H9 (cell line): Measurements from ENCODE around the gene GYG1. TPM values are rescaled to one million over a fixed set of nuclear protein-coding genes. Genes with fewer than 3 reads are reported as not detected.

ENCODE experiments used
- DNase-seq: peaks from one replicate; pipeline ENCODE4 v3.0.0-alpha.2; 2017
- H2AFZ ChIP-seq: one replicate; pipeline ENCODE4 v1.6.1; 2013; ENCODE audit warnings: mild to moderate bottlenecking, low read length, control low read depth, moderate library complexity
- H2AK5ac ChIP-seq: 2 replicates; pipeline ENCODE4 v1.6.1; 2013; ENCODE audit warnings: low read length, control low read depth, mixed read lengths; ENCODE audit not compliant: insufficient read length
- H2BK120ac ChIP-seq: one replicate; pipeline ENCODE4 v1.6.1; 2013; ENCODE audit warnings: low read depth, mild to moderate bottlenecking, low read length, control low read depth, inconsistent platforms; ENCODE audit not compliant: poor library complexity, severe bottlenecking
- H2BK12ac ChIP-seq: 2 replicates; pipeline ENCODE4 v1.6.1; 2013; ENCODE audit warnings: low read length, control low read depth, mixed read lengths, low read depth; ENCODE audit not compliant: insufficient read length
- H2BK15ac ChIP-seq: 2 replicates; pipeline ENCODE4 v1.6.1; 2013; ENCODE audit warnings: low read depth, low read length, control low read depth
- H2BK20ac ChIP-seq: one replicate; pipeline ENCODE4 v1.6.1; 2013; ENCODE audit warnings: low read depth, mild to moderate bottlenecking, low read length, control low read depth, inconsistent platforms; ENCODE audit not compliant: poor library complexity, severe bottlenecking
- H2BK5ac ChIP-seq: 2 replicates; pipeline ENCODE4 v1.6.1; 2013; ENCODE audit warnings: low read length, control low read depth, mixed read lengths; ENCODE audit not compliant: insufficient read length
- H3K14ac ChIP-seq: 2 replicates; pipeline ENCODE4 v1.6.1; 2013; ENCODE audit warnings: low read length, control low read depth; ENCODE audit not compliant: insufficient read depth
- H3K18ac ChIP-seq: 2 replicates; pipeline ENCODE4 v1.6.1; 2013; ENCODE audit warnings: low read depth, mild to moderate bottlenecking, mixed read lengths, low read length, control low read depth; ENCODE audit not compliant: insufficient read length
- H3K23ac ChIP-seq: 2 replicates; pipeline ENCODE4 v1.6.1; 2013; ENCODE audit warnings: low read length, control low read depth, mixed read lengths, low read depth; ENCODE audit not compliant: insufficient read length
- H3K23me2 ChIP-seq: 2 replicates; pipeline ENCODE4 v1.6.1; 2013; ENCODE audit warnings: low read depth, mild to moderate bottlenecking, mixed read lengths, low read length, control low read depth; ENCODE audit not compliant: insufficient read length, poor library complexity, severe bottlenecking
- H3K27ac ChIP-seq: 2 replicates; pipeline ENCODE4 v1.5.1; 2013; ENCODE audit warnings: low read length, control low read depth, mixed read lengths, low read depth; ENCODE audit not compliant: insufficient read length
- H3K27me3 ChIP-seq: 2 replicates; pipeline ENCODE4 v1.6.1; 2013; ENCODE audit warnings: low read length, control low read depth, inconsistent platforms; ENCODE audit not compliant: insufficient read depth
- H3K4ac ChIP-seq: 2 replicates; pipeline ENCODE4 v1.6.1; 2013; ENCODE audit warnings: low read depth, mild to moderate bottlenecking, control low read depth, inconsistent platforms, low read length, moderate library complexity
- H3K4me1 ChIP-seq: 2 replicates; pipeline ENCODE4 v1.6.1; 2013; ENCODE audit warnings: low read length, control low read depth, inconsistent platforms; ENCODE audit not compliant: insufficient read depth
- H3K4me2 ChIP-seq: 2 replicates; pipeline ENCODE4 v1.6.1; 2013; ENCODE audit warnings: low read length, control low read depth, mixed read lengths; ENCODE audit not compliant: insufficient read length, insufficient read depth
- H3K56ac ChIP-seq: 2 replicates; pipeline ENCODE4 v1.6.1; 2013; ENCODE audit warnings: low read depth, mild to moderate bottlenecking, mixed read lengths, low read length, control low read depth; ENCODE audit not compliant: insufficient read length
- H3K79me1 ChIP-seq: 2 replicates; pipeline ENCODE4 v1.6.1; 2013; ENCODE audit warnings: low read depth, mild to moderate bottlenecking, moderate library complexity, low read length, control low read depth, inconsistent platforms; ENCODE audit not compliant: insufficient read depth, poor library complexity, severe bottlenecking
- H3K79me2 ChIP-seq: 2 replicates; pipeline ENCODE4 v1.6.1; 2013; ENCODE audit warnings: low read length, control low read depth, inconsistent platforms; ENCODE audit not compliant: insufficient read depth
- H3K9ac ChIP-seq: 2 replicates; pipeline ENCODE4 v1.6.1; 2013; ENCODE audit warnings: low read length, control low read depth, mixed read lengths; ENCODE audit not compliant: insufficient read length; ENCODE audit errors: extremely low read depth
- H3K9me3 ChIP-seq: one replicate; pipeline ENCODE4 v1.6.1; 2013; ENCODE audit warnings: low read depth, low read length, inconsistent platforms; ENCODE audit not compliant: control insufficient read depth
- H3T11ph ChIP-seq: one replicate; pipeline ENCODE4 v1.6.1; 2013; ENCODE audit warnings: mild to moderate bottlenecking, low read length, control low read depth, inconsistent platforms
- H4K20me1 ChIP-seq: one replicate; pipeline ENCODE4 v1.6.1; 2013; ENCODE audit not compliant: control insufficient read depth, insufficient read length, insufficient read depth
- H4K5ac ChIP-seq: 2 replicates; pipeline ENCODE4 v1.6.1; 2013; ENCODE audit warnings: low read depth, mild to moderate bottlenecking, mixed read lengths, low read length, control low read depth; ENCODE audit not compliant: insufficient read length
- H4K8ac ChIP-seq: replicated peaks from 2 replicates; pipeline ENCODE4 v1.6.1; 2013; ENCODE audit warnings: low read length, control low read depth, mixed read lengths, low read depth; ENCODE audit not compliant: insufficient read length
- H4K91ac ChIP-seq: 2 replicates; pipeline ENCODE4 v1.6.1; 2013; ENCODE audit warnings: low read depth, mild to moderate bottlenecking, moderate library complexity, mixed read lengths, low read length, control low read depth; ENCODE audit not compliant: insufficient read length
- H3K27ac Mint-ChIP-seq, 3 experiments: 2 replicates in 2 of 3; 3 replicates in 1 of 3; pipeline ENCODE4 v1.8.0; 2020 to 2021; ENCODE audit warnings: mixed read lengths in 3 of 3, mild to moderate bottlenecking in 1 of 3, moderate library complexity in 1 of 3
- H3K27me3 Mint-ChIP-seq: 2 replicates; pipeline ENCODE4 v1.8.0; 2021; ENCODE audit warnings: low read depth, mild to moderate bottlenecking, moderate library complexity, mixed read lengths
- H3K36me3 Mint-ChIP-seq, 3 experiments: 2 replicates in 2 of 3; 3 replicates in 1 of 3; pipeline ENCODE4 v1.8.0; 2020 to 2021; ENCODE audit warnings: low read depth in 3 of 3, mixed read lengths in 3 of 3; ENCODE audit not compliant: insufficient read depth in 1 of 3
- H3K4me1 Mint-ChIP-seq, 2 experiments: 2 replicates each; pipeline ENCODE4 v1.8.0; 2020; ENCODE audit warnings: mixed read lengths in 2 of 2
- H3K4me3 Mint-ChIP-seq, 2 experiments: 2 replicates in 1 of 2; 3 replicates in 1 of 2; pipeline ENCODE4 v1.8.0; 2020 to 2021; ENCODE audit warnings: mild to moderate bottlenecking in 2 of 2, mixed read lengths in 2 of 2, moderate library complexity in 1 of 2
- H3K9me3 Mint-ChIP-seq, 2 experiments: 2 replicates in 1 of 2; 3 replicates in 1 of 2; pipeline ENCODE4 v1.8.0; 2020; ENCODE audit warnings: mild to moderate bottlenecking in 2 of 2, mixed read lengths in 2 of 2, moderate library complexity in 1 of 2
- WGBS: extraction: QIAGEN DNeasy Blood & Tissue Kit; methylation state at CpG from one replicate; pipeline ENCODE4 v1.1.7; 2013; ENCODE audit warnings: missing lambda C conversion rate, low lambda C conversion rate, mixed read lengths; ENCODE audit not compliant: insufficient read length; ENCODE audit errors: extremely low coverage; 5-methylcytosine and 5-hydroxymethylcytosine counted together
- total RNA-seq: library from RNA; stranded (reverse); gene quantifications from 2 replicates; pipeline ENCODE4 v1.2.1, GENCODE V29; 2021
- TF ChIP-seq, protein P1 (sequence below): fragments of 200-600 bp; sonication (generic); conservative IDR thresholded peaks from 3 replicates; pipeline ENCODE4 v1.8.0; 2021; ENCODE audit warnings: antibody characterized with exemption, mild to moderate bottlenecking

Gene GYG1
- total RNA-seq, 1 experiment from 2014 or later, result 31.5 TPM

DNA sequence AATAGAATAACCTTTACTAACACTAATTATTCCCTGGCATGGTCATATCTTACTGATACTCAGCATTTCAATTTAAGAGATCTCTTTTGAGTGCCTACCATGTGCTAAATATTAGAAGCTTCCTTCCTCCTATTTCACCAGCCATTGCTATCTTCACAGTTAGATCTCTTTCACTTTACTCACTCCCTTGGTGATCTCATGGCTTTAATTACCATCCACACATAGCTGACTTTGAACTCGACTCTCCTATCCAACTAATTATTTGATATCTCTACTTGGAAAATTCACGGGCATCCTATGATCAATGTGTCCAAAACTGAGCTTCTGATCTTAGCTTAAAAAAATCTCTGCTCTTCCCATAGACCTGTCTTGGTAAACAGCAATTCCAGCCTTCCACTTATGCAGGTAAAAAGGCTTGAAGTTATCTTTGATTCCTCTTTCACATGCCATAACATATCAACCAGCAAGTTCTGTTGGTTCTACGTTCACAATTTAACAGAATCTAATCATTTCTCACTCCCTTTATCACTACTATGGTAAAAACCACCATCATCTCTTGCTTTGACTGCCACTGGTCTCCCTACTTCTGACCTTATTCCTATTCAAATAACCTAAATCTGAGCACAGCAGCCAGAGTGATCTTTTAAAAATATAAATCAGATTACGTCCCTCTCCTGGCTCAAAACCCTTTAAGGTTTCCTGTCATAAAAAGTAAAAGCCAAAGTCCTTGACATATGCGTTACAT is 53.2 kb downstream of the GYG1 start:
- no peak overlapping the region for H3K27ac ChIP-seq
- no peak overlapping the region for H2BK15ac ChIP-seq
- no peaks in the 10 kb centered on the region for H3K27me3 ChIP-seq
- H2BK5ac ChIP-seq, result no peak overlapping the region
- Mint-ChIP-seq H3K4me1 (no peaks in the 10 kb centered on the region), H3K9me3 (no peaks in the 10 kb centered on the region), H3K27me3 (no peaks in the 10 kb centered on the region), H3K27ac (no peak overlapping the region), H3K36me3 (peaks cover 15 to 57% (median 29%) of the 10 kb centered on the region in 3 experiments; a peak in 6 of 7 replicates), H3K4me3 (no peak overlapping the region)
- H3K79me1 ChIP-seq, result no peaks in the 10 kb centered on the region
- H3K56ac ChIP-seq, result no peak overlapping the region
- H3K23ac ChIP-seq, result no peak overlapping the region
- no peak overlapping the region for H4K8ac ChIP-seq
- H3K23me2 ChIP-seq, result no peaks in the 10 kb centered on the region
- H3T11ph ChIP-seq, result no peak overlapping the region
- no peak overlapping the region for H3K18ac ChIP-seq
- H4K20me1 ChIP-seq, result no peaks in the 10 kb centered on the region
- DNase-seq, result no peak
- no peak overlapping the region for H2AK5ac ChIP-seq
- H3K4me1 ChIP-seq, result no peaks in the 10 kb centered on the region
- H2BK20ac ChIP-seq, result no peak overlapping the region
- H2BK12ac ChIP-seq, result no peak overlapping the region
- no peak overlapping the region for H4K91ac ChIP-seq
- H2BK120ac ChIP-seq, result no peak overlapping the region
- no peak overlapping the region for H3K14ac ChIP-seq
- no peak overlapping the region for H4K5ac ChIP-seq
- H3K4ac ChIP-seq, result no peak overlapping the region
- no peak overlapping the region for H2AFZ ChIP-seq
- H3K79me2 ChIP-seq, result no peaks in the 10 kb centered on the region
- no peak overlapping the region for H3K4me2 ChIP-seq
- WGBS, result no CpG with 5 or more reads among the region's 5 CpGs
- H3K9ac ChIP-seq, result no peak overlapping the region
- no peaks in the 10 kb centered on the region for H3K9me3 ChIP-seq
- TF ChIP-seq, protein P1, sequence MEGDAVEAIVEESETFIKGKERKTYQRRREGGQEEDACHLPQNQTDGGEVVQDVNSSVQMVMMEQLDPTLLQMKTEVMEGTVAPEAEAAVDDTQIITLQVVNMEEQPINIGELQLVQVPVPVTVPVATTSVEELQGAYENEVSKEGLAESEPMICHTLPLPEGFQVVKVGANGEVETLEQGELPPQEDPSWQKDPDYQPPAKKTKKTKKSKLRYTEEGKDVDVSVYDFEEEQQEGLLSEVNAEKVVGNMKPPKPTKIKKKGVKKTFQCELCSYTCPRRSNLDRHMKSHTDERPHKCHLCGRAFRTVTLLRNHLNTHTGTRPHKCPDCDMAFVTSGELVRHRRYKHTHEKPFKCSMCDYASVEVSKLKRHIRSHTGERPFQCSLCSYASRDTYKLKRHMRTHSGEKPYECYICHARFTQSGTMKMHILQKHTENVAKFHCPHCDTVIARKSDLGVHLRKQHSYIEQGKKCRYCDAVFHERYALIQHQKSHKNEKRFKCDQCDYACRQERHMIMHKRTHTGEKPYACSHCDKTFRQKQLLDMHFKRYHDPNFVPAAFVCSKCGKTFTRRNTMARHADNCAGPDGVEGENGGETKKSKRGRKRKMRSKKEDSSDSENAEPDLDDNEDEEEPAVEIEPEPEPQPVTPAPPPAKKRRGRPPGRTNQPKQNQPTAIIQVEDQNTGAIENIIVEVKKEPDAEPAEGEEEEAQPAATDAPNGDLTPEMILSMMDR, result no peak
